NCI-H524 (cell line): ENCODE measurements around the gene PID1.

Experiments used
- DNase-seq, 2 experiments: peaks; one replicate each; lab custom pipeline; 2025; lab: John Stamatoyannopoulos, UW

Gene PID1

GRCh38 chr2:229270551-229271410 lies at the start of gene PID1:
Gene PID1, minus strand, starts transcription at chr2:229271287. Its CDS starts 244 bp downstream, at chr2:229271043.
- DNase-seq = peak in 1 of 2 experiments; percentile 36

- DNase-seq = no peak
Measured at GRCh38 chr2:229319558-229319957, 48.5 kb upstream of the PID1 start.

GRCh38 chr2:229314117-229314516 lies 43.0 kb upstream of the PID1 start:
- DNase-seq = no peak

- DNase-seq = no peak
Measured at GRCh38 chr2:229313591-229313990, 42.5 kb upstream of the PID1 start.

GRCh38 chr2:229301237-229301636 lies 30.1 kb upstream of the PID1 start:
- DNase-seq = no peak

- no peak for DNase-seq
Measured at GRCh38 chr2:229300790-229301189, 29.7 kb upstream of the PID1 start.

- no peak for DNase-seq
Measured at GRCh38 chr2:229300371-229300770, 29.3 kb upstream of the PID1 start.

GRCh38 chr2:229297247-229297646 lies 26.2 kb upstream of the PID1 start:
- no peak for DNase-seq

- no peak for DNase-seq
Measured at GRCh38 chr2:229296536-229296935, 25.4 kb upstream of the PID1 start.

GRCh38 chr2:229296016-229296415 lies 24.9 kb upstream of the PID1 start:
- DNase-seq = no peak

- no peak for DNase-seq
Measured at GRCh38 chr2:229287823-229288222, 16.7 kb upstream of the PID1 start.

- no peak for DNase-seq
Measured at GRCh38 chr2:229282758-229283546, 11.9 kb upstream of the PID1 start.

GRCh38 chr2:229279516-229279915 lies 8.4 kb upstream of the PID1 start:
- no peak for DNase-seq

GRCh38 chr2:229275506-229275905 lies 4.4 kb upstream of the PID1 start:
- no peak for DNase-seq

GRCh38 chr2:229273723-229274338 lies 2.7 kb upstream of the PID1 start:
- peak; percentile 66 to 79 for DNase-seq

GRCh38 chr2:229273006-229273722 lies 2.1 kb upstream of the PID1 start:
- no peak for DNase-seq

- no peak for DNase-seq
Measured at GRCh38 chr2:229269941-229270340, 1.1 kb downstream of the PID1 start.

GRCh38 chr2:229269146-229269545 lies 1.9 kb downstream of the PID1 start:
- DNase-seq = no peak

GRCh38 chr2:229268626-229269025 lies 2.5 kb downstream of the PID1 start:
- DNase-seq = no peak

- DNase-seq = no peak
Measured at GRCh38 chr2:229267080-229267479, 4.0 kb downstream of the PID1 start.

- no peak for DNase-seq
Measured at GRCh38 chr2:229265727-229266126, 5.4 kb downstream of the PID1 start.

- DNase-seq = no peak
Measured at GRCh38 chr2:229261599-229261998, 9.5 kb downstream of the PID1 start.
